ENCODE measurements around the gene KCP.

The KCP gene

DNA sequence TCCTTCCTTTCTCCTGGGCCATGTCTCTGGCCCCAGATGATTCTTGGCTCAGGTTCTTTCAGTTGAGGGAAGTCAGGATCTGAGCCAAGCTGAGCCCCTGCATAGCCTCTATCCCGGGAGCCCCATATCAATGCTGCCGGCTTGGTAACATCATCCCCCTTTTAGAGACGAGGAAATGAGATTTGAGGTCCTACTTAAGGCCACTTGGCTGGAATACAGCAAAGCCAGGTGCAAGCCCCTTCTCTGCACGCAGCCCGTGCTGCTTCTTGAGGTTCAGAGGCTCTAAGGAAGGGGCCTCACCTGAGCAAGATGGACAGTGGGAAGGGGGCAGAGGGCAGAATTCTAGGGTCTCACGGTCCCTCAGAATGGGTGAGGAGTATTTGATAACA lies 24.8 kb upstream of the KCP start:
- Histone ChIP-seq H3K36me3 (ENCODE audit: insufficient read depth, low read length) (no peaks in the 10 kb centered on the region), H3K4me3 (ENCODE audit: low read length) (no peak overlapping the region), H3K4me1 (ENCODE audit: insufficient read depth, low read length) (peaks cover 7% of the 10 kb centered on the region), H3K9me3 (ENCODE audit: low read length) (peaks cover 2% of the 10 kb centered on the region), H3K27me3 (ENCODE audit: insufficient read depth, low read length) (peaks cover 71% of the 10 kb centered on the region), H2AFZ (ENCODE audit: low read depth, low read length) (no peak overlapping the region)

- Histone ChIP-seq H3K36me3 (ENCODE audit: insufficient read depth, low read length) (no peaks in the 10 kb centered on the region), H2AFZ (ENCODE audit: low read depth, low read length) (no peak overlapping the region), H3K9me3 (ENCODE audit: low read length) (peaks cover 2% of the 10 kb centered on the region), H3K27me3 (ENCODE audit: insufficient read depth, low read length) (peaks cover 64% of the 10 kb centered on the region), H3K4me3 (ENCODE audit: low read length) (no peak overlapping the region), H3K4me1 (ENCODE audit: insufficient read depth, low read length) (peaks cover 7% of the 10 kb centered on the region)
Measured at GRCh38 chr7:128934361-128935341, 24.1 kb upstream of the KCP start.

- Histone ChIP-seq H3K4me1 (ENCODE audit: insufficient read depth, low read length) (peaks cover 3% of the 10 kb centered on the region), H3K27me3 (ENCODE audit: insufficient read depth, low read length) (peaks cover 55% of the 10 kb centered on the region), H3K9me3 (ENCODE audit: low read length) (peaks cover 2% of the 10 kb centered on the region), H2AFZ (ENCODE audit: low read depth, low read length) (no peak overlapping the region), H3K4me3 (ENCODE audit: low read length) (no peak overlapping the region), H3K36me3 (ENCODE audit: insufficient read depth, low read length) (no peaks in the 10 kb centered on the region)
Measured at GRCh38 chr7:128933180-128933891, 22.8 kb upstream of the KCP start.

DNA sequence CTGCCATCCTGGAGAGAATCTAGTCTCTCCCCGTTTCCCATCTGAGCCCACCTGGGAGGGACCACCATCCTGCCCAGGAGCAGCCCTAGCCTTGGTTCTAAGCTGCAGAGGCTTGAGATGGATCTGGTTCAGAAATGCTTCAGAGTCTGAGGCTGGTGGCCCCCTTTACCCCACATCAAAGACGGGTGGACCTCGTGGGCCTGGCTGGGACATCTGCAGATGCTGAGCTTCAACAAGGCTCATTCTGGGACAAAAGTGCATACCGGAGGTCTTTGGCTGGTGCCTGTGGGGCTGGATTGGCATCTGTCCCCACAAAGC lies 22.3 kb upstream of the KCP start:
- no peak overlapping the region for H2AFZ ChIP-seq (ENCODE audit: low read depth, low read length)
- peaks cover 51% of the 10 kb centered on the region for H3K27me3 ChIP-seq (ENCODE audit: insufficient read depth, low read length)
- H3K9me3 ChIP-seq (ENCODE audit: low read length), result peaks cover 4% of the 10 kb centered on the region
- H3K4me3 ChIP-seq (ENCODE audit: low read length), result no peak overlapping the region
- H3K36me3 ChIP-seq (ENCODE audit: insufficient read depth, low read length), result no peaks in the 10 kb centered on the region
- H3K4me1 ChIP-seq (ENCODE audit: insufficient read depth, low read length), result no peaks in the 10 kb centered on the region

- H3K4me3 ChIP-seq (ENCODE audit: low read length), result no peak overlapping the region
- H3K9me3 ChIP-seq (ENCODE audit: low read length), result peaks cover 4% of the 10 kb centered on the region
- H3K27me3 ChIP-seq (ENCODE audit: insufficient read depth, low read length), result peaks cover 46% of the 10 kb centered on the region
- H2AFZ ChIP-seq (ENCODE audit: low read depth, low read length), result no peak overlapping the region
- no peaks in the 10 kb centered on the region for H3K36me3 ChIP-seq (ENCODE audit: insufficient read depth, low read length)
- no peaks in the 10 kb centered on the region for H3K4me1 ChIP-seq (ENCODE audit: insufficient read depth, low read length)
Measured at GRCh38 chr7:128931965-128932861, 21.7 kb upstream of the KCP start.

DNA sequence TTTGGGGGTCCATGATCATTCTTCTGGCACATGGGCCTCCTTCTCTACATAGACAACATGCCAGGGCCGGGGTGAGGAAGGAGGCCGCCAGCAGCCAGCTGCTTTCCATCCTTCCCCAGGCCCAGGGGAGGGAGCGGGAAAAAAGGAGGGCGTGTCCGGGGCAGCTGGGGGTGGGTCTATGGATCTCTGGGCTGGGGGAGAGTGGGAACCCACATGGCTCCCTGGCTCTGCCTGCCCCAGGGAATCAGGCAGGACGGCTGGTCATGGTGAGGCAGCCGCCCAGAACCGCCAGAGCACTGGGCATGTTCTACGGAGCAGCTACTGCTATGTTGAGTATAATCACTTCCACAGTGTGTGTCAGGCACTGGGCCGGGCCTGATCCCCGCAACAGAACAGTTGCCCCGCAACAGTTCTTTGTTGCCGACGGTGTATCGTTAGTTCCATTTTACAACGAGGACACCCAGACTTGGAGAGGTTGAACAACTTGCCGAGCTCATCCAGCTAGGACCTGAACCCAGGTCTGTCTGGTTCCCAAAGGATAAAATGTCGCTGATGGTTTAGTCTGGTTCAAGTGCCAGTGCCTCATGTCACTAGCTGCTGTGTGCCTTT lies 20.8 kb upstream of the KCP start:
- H3K36me3 ChIP-seq (ENCODE audit: insufficient read depth, low read length), result no peaks in the 10 kb centered on the region
- H3K4me1 ChIP-seq (ENCODE audit: insufficient read depth, low read length), result no peaks in the 10 kb centered on the region
- H3K4me3 ChIP-seq (ENCODE audit: low read length), result no peak overlapping the region
- peaks cover 4% of the 10 kb centered on the region for H3K9me3 ChIP-seq (ENCODE audit: low read length)
- no peak overlapping the region for H2AFZ ChIP-seq (ENCODE audit: low read depth, low read length)
- peaks cover 37% of the 10 kb centered on the region for H3K27me3 ChIP-seq (ENCODE audit: insufficient read depth, low read length)

DNA sequence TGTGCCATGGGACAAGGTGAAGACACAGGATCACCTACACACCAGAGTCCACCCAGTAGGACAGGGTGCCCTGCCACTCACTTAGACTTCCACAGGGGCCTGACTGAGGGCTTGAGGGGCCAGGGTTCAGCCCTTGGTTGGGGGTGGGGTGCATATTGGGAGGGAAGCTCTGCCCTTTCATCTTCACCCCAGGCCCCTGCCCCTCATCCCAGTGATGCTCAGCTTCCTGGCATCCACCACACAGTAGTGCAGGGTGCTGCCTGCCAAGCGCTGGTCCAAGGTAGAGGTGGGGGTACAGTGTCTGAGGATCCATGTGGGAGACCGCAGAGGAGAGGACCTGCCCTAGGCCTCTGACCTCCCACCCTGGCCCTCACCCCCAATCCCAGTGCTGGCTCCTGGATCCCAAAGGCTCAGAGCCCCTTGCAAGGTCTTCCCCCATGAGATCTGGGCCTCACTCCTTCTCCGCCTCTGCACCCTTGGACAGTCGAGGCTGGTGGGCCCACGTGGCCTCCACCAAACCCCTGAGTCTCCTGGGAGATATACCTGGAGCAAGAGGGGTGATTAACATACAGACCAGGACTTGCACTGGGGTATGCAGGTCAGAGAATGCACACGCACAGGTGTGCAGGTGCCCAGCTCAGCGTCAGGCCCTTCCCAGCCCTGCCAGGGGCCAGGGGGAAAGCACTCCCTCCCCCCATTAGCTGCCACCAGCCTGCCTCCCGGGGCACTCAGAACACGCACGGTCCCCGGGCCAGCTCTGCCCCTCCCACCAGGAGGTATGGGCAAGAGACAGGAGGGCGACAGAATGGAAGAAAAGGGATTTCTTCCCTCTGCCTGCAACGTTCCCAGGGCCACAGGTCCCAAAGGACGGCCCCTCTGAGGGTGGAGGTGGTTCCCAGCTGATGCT lies 18.6 kb upstream of the KCP start:
- no peaks in the 10 kb centered on the region for H3K36me3 ChIP-seq (ENCODE audit: insufficient read depth, low read length)
- H3K4me3 ChIP-seq (ENCODE audit: low read length), result no peak overlapping the region
- H3K27me3 ChIP-seq (ENCODE audit: insufficient read depth, low read length), result peaks cover 24% of the 10 kb centered on the region
- no peak overlapping the region for H2AFZ ChIP-seq (ENCODE audit: low read depth, low read length)
- H3K4me1 ChIP-seq (ENCODE audit: insufficient read depth, low read length), result no peaks in the 10 kb centered on the region
- H3K9me3 ChIP-seq (ENCODE audit: low read length), result peaks cover 2% of the 10 kb centered on the region

- no peaks in the 10 kb centered on the region for H3K4me1 ChIP-seq (ENCODE audit: insufficient read depth, low read length)
- H3K36me3 ChIP-seq (ENCODE audit: insufficient read depth, low read length), result no peaks in the 10 kb centered on the region
- no peak overlapping the region for H2AFZ ChIP-seq (ENCODE audit: low read depth, low read length)
- H3K9me3 ChIP-seq (ENCODE audit: low read length), result peaks cover 2% of the 10 kb centered on the region
- peaks cover 26% of the 10 kb centered on the region for H3K27me3 ChIP-seq (ENCODE audit: insufficient read depth, low read length)
- H3K4me3 ChIP-seq (ENCODE audit: low read length), result no peak overlapping the region
Measured at GRCh38 chr7:128928159-128928813, 17.8 kb upstream of the KCP start.

- H3K4me1 ChIP-seq (ENCODE audit: insufficient read depth, low read length), result no peaks in the 10 kb centered on the region
Measured at GRCh38 chr7:128924707-128925588, 14.4 kb upstream of the KCP start.

DNA sequence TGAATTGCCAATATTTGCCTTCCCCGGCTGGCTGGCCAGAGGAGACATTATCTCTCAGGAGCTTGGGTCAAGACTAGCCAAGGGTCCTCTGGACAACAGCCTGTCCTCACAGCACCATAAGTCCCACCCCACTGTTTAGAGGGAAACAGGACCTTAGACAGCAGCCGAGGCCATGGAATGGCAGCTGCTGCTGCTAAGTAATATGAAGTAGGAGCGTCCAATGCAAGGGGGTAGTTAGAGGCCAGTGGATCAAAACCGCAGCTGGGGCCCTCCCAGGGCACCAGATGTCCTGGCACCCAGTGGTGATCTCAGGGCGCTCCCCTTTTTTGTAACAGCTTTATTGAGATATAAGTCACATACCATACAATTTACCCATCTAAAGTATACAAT lies 12.9 kb upstream of the KCP start:
- Histone ChIP-seq H2AFZ (ENCODE audit: low read depth, low read length) (no peak overlapping the region), H3K36me3 (ENCODE audit: insufficient read depth, low read length) (no peaks in the 10 kb centered on the region), H3K27me3 (ENCODE audit: insufficient read depth, low read length) (peaks cover 41% of the 10 kb centered on the region), H3K4me1 (ENCODE audit: insufficient read depth, low read length) (no peaks in the 10 kb centered on the region), H3K4me3 (ENCODE audit: low read length) (no peak overlapping the region), H3K9me3 (ENCODE audit: low read length) (peaks cover 4% of the 10 kb centered on the region)

More at GRCh38 chr7:128924707-128925588, 14.4 kb upstream of the KCP start:
- H3K9me3 ChIP-seq (ENCODE audit: low read length), result peaks cover 2% of the 10 kb centered on the region
- H3K4me3 ChIP-seq (ENCODE audit: low read length), result no peak overlapping the region
- peaks cover 29% of the 10 kb centered on the region for H3K27me3 ChIP-seq (ENCODE audit: insufficient read depth, low read length)
- no peaks in the 10 kb centered on the region for H3K36me3 ChIP-seq (ENCODE audit: insufficient read depth, low read length)
- H2AFZ ChIP-seq (ENCODE audit: low read depth, low read length), result no peak overlapping the region

Measured in neuron (in vitro differentiated cells).